Panc1 (cell line): ENCODE results near the gene ADISSP. TPM values are rescaled to one million over a fixed set of nuclear protein-coding genes. Genes with fewer than 3 reads are reported as not detected.

ENCODE experiments used
- ATAC-seq: fragments of 200-7000 bp; cut with Tn5 transposase; 2 replicates; pipeline ENCODE4 v1.9.1; 2020; ENCODE audit warnings: mild to moderate bottlenecking, moderate library complexity
- BruUV-seq: library from RNA; stranded (reverse); fragments of 400-500 nt; replicated peaks from 2 replicates; lab custom pipeline; 2021; lab: Mats Ljungman, UMichigan
- CTCF ChIA-PET: fragments of 300-600 bp; sonication (Branson Sonifier 250); formaldehyde crosslinking; loops from one replicate; lab custom pipeline; 2022; ENCODE audit warnings: antibody characterized with exemption; lab: Charles Lee
- POLR2A ChIA-PET: fragments of 300-600 bp; sonication (Branson Sonifier 250); formaldehyde crosslinking; loops from one replicate; lab custom pipeline; 2022; ENCODE audit warnings: antibody characterized with exemption; lab: Charles Lee
- DNase-seq: peaks from one replicate; pipeline ENCODE4 v3.0.0-alpha.2; 2010; ENCODE audit warnings: low read depth, low spot score
- H3K27ac ChIP-seq: 2 replicates; pipeline ENCODE4 v1.5.1; 2011; ENCODE audit warnings: mild to moderate bottlenecking, low read length, inconsistent platforms
- H3K27me3 ChIP-seq: fragments of 200-500 bp; sonication (Bioruptor generic); 2 replicates; pipeline ENCODE4 v1.6.0; 2014; ENCODE audit warnings: low read length, inconsistent platforms; ENCODE audit not compliant: control insufficient read depth, insufficient read depth
- H3K36me3 ChIP-seq: fragments of 200-500 bp; sonication (Bioruptor generic); 2 replicates; pipeline ENCODE4 v1.5.1; 2014; ENCODE audit warnings: inconsistent platforms, mild to moderate bottlenecking, low read length, moderate library complexity; ENCODE audit not compliant: control insufficient read depth, insufficient read depth
- H3K4me1 ChIP-seq: 2 replicates; pipeline ENCODE4 v1.5.1; 2011; ENCODE audit warnings: inconsistent platforms, mild to moderate bottlenecking, low read length, moderate library complexity; ENCODE audit not compliant: control insufficient read depth, insufficient read depth
- H3K4me3 ChIP-seq, 2 experiments: 2 replicates each; pipeline ENCODE4 v1.5.1; 2011 to 2012; ENCODE audit warnings: low read depth in 2 of 2, low read length in 2 of 2, mild to moderate bottlenecking in 2 of 2, inconsistent platforms in 1 of 2, moderate library complexity in 1 of 2
- H3K9me3 ChIP-seq: fragments of 200-500 bp; sonication (Bioruptor generic); 2 replicates; pipeline ENCODE4 v1.5.1; 2014; ENCODE audit warnings: low read depth, mild to moderate bottlenecking, inconsistent platforms, low read length, moderate library complexity; ENCODE audit not compliant: control insufficient read depth, insufficient read depth
- POLR2AphosphoS5 ChIP-seq: IDR thresholded peaks from 2 replicates; pipeline ENCODE4 v1.6.1; 2012; ENCODE audit warnings: mild to moderate bottlenecking, low read depth, low read length, moderate library complexity
- SIN3A ChIP-seq: IDR thresholded peaks from 2 replicates; pipeline ENCODE4 v1.6.1; 2012; ENCODE audit warnings: low read depth, mild to moderate bottlenecking, low read length, moderate library complexity, borderline replicate concordance; ENCODE audit not compliant: insufficient read depth
- TCF7L2 ChIP-seq: IDR thresholded peaks from 2 replicates; pipeline ENCODE4 v1.6.1; 2011; ENCODE audit warnings: mild to moderate bottlenecking, low read depth, low read length, inconsistent platforms
- in situ Hi-C: cut with HindIII; loops from 2 replicates; pipeline ENCODE4 v1.10.0; 2016; ENCODE audit warnings: low sequenced_read_pairs, low pct_unique_long_range_greater_than_20kb
- intact Hi-C: fragments of 100-400 bp; cut with micrococcal nuclease; formaldehyde crosslinking; loops from one replicate; pipeline ENCODE4 v1.10.0; 2022; ENCODE audit not compliant: unreplicated experiment
- total RNA-seq: library from RNA; stranded (reverse); gene quantifications from one replicate; pipeline ENCODE4 v1.2.1, GENCODE V29; 2021; ENCODE audit not compliant: unreplicated experiment
- TF ChIP-seq, protein P1 (sequence below): fragments of 450-650 bp; IDR thresholded peaks from 2 replicates; pipeline ENCODE4 v1.5.1; 2017; ENCODE audit warnings: mild to moderate bottlenecking
- TF ChIP-seq, protein P2 (sequence below), 2 experiments: IDR thresholded peaks; 2 replicates each; pipeline ENCODE4 v1.6.1; 2011 to 2012; ENCODE audit warnings: low read depth in 2 of 2, control low read depth in 1 of 2, low read length in 1 of 2, mild to moderate bottlenecking in 1 of 2, moderate library complexity in 1 of 2; ENCODE audit not compliant: insufficient read depth in 1 of 2

The ADISSP gene
- total RNA-seq, 1 experiment from 2014 or later = 100 TPM

DNA sequence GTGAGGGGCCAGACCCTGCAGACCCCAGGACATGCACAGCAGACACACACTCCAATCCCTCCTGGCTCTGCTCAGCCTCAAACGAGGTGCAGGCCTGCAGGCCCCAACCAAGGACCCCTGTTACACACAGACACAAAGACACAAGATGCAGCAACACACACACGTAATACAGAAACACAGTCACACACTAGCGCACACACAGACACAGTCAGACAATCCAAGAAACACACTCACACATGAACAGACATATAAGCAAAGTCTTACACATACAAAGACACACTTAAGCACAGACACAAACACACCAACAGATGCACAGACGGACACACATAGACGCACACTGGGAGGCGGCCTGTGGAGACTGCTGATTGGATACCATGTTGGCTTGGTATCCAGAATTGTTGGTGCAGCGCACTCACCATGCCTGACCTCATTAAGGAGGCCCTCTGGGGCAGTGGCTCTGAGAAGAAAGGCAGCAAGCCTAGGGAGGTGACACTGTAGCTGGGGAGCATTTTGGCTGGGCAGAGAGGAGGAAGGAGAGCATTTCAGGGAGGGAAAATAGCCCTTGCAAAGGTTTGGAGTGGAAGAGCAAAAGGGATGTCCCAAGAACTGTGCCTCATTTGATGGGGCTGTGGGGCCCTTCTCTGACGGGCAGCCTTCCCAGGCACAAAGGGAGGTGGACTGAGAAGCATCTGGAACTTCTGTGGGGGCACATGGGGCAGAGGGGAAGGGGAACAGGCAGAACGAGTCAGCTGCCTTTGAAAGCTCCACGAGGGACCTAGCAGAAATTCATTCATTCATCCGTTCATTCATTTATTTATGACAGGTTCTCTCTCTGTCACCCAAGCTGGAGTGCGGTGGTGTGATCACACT lies 36.5 kb downstream of the ADISSP start:
- in situ Hi-C loops = no loop called here
- Histone ChIP-seq H3K4me1 (0 out of 2 replicates have a peak, but pooled peaks cover 3% of the 10 kb centered on the region), H3K4me3 (no peak overlapping the region), H3K27me3 (peaks cover 2% of the 10 kb centered on the region; the same call in 1 of the 2 replicates), H3K36me3 (no peaks in the 10 kb centered on the region), H3K27ac (no peak overlapping the region), H3K9me3 (no peaks in the 10 kb centered on the region)
- POLR2A ChIA-PET = no interaction called here
- ATAC-seq = no peak
- CTCF ChIA-PET = no interaction called here
- intact Hi-C loops = no loop called here
- DNase-seq = no peak
- BruUV-seq = no TSS peak
- TF ChIP-seq, protein P1, sequence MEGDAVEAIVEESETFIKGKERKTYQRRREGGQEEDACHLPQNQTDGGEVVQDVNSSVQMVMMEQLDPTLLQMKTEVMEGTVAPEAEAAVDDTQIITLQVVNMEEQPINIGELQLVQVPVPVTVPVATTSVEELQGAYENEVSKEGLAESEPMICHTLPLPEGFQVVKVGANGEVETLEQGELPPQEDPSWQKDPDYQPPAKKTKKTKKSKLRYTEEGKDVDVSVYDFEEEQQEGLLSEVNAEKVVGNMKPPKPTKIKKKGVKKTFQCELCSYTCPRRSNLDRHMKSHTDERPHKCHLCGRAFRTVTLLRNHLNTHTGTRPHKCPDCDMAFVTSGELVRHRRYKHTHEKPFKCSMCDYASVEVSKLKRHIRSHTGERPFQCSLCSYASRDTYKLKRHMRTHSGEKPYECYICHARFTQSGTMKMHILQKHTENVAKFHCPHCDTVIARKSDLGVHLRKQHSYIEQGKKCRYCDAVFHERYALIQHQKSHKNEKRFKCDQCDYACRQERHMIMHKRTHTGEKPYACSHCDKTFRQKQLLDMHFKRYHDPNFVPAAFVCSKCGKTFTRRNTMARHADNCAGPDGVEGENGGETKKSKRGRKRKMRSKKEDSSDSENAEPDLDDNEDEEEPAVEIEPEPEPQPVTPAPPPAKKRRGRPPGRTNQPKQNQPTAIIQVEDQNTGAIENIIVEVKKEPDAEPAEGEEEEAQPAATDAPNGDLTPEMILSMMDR = no peak
- TF ChIP-seq, protein P2, sequence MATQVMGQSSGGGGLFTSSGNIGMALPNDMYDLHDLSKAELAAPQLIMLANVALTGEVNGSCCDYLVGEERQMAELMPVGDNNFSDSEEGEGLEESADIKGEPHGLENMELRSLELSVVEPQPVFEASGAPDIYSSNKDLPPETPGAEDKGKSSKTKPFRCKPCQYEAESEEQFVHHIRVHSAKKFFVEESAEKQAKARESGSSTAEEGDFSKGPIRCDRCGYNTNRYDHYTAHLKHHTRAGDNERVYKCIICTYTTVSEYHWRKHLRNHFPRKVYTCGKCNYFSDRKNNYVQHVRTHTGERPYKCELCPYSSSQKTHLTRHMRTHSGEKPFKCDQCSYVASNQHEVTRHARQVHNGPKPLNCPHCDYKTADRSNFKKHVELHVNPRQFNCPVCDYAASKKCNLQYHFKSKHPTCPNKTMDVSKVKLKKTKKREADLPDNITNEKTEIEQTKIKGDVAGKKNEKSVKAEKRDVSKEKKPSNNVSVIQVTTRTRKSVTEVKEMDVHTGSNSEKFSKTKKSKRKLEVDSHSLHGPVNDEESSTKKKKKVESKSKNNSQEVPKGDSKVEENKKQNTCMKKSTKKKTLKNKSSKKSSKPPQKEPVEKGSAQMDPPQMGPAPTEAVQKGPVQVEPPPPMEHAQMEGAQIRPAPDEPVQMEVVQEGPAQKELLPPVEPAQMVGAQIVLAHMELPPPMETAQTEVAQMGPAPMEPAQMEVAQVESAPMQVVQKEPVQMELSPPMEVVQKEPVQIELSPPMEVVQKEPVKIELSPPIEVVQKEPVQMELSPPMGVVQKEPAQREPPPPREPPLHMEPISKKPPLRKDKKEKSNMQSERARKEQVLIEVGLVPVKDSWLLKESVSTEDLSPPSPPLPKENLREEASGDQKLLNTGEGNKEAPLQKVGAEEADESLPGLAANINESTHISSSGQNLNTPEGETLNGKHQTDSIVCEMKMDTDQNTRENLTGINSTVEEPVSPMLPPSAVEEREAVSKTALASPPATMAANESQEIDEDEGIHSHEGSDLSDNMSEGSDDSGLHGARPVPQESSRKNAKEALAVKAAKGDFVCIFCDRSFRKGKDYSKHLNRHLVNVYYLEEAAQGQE (IDR thresholded peaks at IDR 0.05; ENCODE audit: insufficient read depth in 1 of 2, low read depth in 2 of 2, low read length in 1 of 2) = no peak
- TF ChIP-seq SIN3A (no peak), TCF7L2 (no peak), POLR2AphosphoS5 (no peak)

DNA sequence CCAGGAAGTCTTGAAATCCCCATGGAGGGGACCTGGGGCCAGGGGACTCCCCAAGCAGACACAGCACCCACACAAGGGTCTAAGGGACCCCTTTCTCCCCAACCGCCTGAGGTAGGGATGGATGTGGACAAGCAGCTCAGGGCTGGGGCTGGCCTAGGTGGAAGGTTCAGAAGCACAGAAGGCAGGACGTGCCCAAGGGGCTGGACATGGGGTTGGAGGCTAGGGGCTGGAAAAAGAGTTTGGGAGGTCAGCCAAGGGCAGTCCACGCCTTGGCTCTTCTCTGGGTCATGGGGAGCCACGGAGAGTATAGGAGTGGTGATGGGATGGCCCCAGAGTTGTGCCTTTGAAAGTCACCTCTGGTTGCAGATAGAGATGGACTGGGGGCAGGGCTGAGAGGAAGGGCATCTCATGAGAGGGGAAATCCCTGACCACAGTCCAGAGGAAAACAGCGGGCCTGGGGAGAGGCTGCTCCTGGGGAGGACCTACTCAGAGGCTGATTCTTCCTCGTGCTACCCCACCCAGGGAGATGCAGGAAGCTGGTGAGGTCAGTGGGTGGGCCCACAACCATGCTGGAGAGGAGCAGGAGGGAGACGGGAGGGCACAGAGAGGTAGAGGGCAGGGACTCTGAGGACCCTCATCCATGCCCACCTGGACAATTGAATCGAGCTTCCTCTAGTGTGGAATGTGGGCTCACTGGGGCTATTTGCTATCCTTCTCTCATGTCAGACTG lies 37.6 kb downstream of the ADISSP start:
- in situ Hi-C loops = no loop called here
- Histone ChIP-seq H3K27ac (no peak overlapping the region), H3K4me3 (no peak overlapping the region), H3K27me3 (peaks cover 6% of the 10 kb centered on the region; the same call in 1 of the 2 replicates), H3K4me1 (0 out of 2 replicates have a peak, but pooled peaks cover 3% of the 10 kb centered on the region), H3K9me3 (no peaks in the 10 kb centered on the region), H3K36me3 (no peaks in the 10 kb centered on the region)
- ChIA-PET POLR2A (no interaction called here), CTCF (interaction anchor here (0.6 to 1.2 kb wide), 3 partner anchors 13 to 38 kb away, joined by 3 to 8 read pairs (median 4); partner anchors contain the start of gene ADISSP)
- TF ChIP-seq TCF7L2 = no peak
- DNase-seq (no peak), ATAC-seq (0 out of 2 replicates have a peak, but pooled peaks have one; percentile 12)
- intact Hi-C loops = no loop called here
- BruUV-seq = no TSS peak
